Measurements from ENCODE around the gene MAGED4B. TPM values are rescaled to one million over a fixed set of nuclear protein-coding genes. Genes with fewer than 3 reads are reported as not detected.

The MAGED4B gene
- total RNA-seq = 10 to 100 TPM in 1 of 2 donors, 1 to 10 TPM in 1; 6.7 to 12.4 TPM

GRCh38 chrX:52068666-52069640 is at the start of gene MAGED4B:
Gene MAGED4B, minus strand, starts transcription at chrX:52069183. Its CDS starts 1,011 bp downstream, at chrX:52068172.

Small RNAs within 50 kb of the gene (small RNA-seq; reads per million reads assigned to genes)
- 0 reads per million in 2 donors for gene SNORA11E

Other genes starting within 250 kb of the MAGED4B start
- gene MAGED1, start 175.6 kb downstream of the MAGED4B start, total RNA-seq = 100 to 1,000 TPM in 1 of 2 donors, 10 to 100 TPM in 1; 87.9 to 100 TPM
- 1 to 10 TPM; 1.4 to 9.7 TPM for gene MAGED4, start 115.7 kb upstream of the MAGED4B start, total RNA-seq

Data from melanocyte of skin (primary cell).